HG03175 (cell line): ENCODE data around the gene PIF1.

Experiments used
- ATAC-seq: cut with Tn5 transposase; IDR thresholded peaks from one replicate; pipeline ENCODE4 v1.9.1; 2021; ENCODE audit warnings: mild to moderate bottlenecking, moderate library complexity; ENCODE audit not compliant: unreplicated experiment

Gene PIF1, protein sequence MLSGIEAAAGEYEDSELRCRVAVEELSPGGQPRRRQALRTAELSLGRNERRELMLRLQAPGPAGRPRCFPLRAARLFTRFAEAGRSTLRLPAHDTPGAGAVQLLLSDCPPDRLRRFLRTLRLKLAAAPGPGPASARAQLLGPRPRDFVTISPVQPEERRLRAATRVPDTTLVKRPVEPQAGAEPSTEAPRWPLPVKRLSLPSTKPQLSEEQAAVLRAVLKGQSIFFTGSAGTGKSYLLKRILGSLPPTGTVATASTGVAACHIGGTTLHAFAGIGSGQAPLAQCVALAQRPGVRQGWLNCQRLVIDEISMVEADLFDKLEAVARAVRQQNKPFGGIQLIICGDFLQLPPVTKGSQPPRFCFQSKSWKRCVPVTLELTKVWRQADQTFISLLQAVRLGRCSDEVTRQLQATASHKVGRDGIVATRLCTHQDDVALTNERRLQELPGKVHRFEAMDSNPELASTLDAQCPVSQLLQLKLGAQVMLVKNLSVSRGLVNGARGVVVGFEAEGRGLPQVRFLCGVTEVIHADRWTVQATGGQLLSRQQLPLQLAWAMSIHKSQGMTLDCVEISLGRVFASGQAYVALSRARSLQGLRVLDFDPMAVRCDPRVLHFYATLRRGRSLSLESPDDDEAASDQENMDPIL

DNA sequence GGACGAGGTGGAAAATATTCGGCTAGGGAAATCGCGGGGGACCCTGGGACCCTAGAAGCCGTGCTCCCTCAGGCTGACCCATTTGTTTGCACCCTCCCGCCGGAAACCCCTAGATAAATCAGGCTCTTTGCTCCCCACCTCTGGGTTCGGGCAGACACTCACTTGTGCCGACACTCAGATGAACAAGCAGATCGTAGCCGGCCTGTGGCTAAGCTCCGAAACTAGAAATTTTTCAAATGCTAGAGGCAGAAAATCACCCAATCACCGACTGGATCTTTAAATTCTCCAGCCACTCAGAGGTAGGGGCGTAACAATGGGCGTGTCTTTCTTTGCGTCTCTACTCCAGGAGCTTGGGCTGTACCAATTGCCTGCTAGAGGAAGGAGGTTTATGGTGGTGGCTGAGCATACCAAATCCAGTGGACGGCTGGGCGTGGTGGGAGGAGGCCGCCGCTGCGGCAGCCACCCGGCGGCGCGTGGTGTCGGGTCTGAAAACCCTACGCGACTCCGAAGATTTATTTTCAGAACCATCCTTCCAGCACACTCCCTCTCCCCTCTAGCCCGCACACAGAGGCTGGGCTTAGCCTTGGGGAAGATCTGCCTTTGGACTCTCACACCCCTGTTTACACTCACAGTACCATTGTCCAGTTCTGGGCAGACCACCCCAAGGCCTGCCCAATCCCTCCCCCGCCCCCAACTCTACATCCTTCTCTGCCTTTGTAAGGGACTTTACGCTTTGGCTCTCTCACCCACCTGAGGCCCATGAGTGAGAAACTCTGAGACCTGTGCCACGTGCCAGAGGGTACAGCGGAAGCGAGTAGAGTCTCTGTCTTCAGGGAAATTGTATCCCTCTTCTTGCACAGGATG lies at the start of gene PIF1:
PIF1 (minus strand) TSS at position 217 of the 864 bp plus-strand sequence. CDS start 1,312 bp downstream, outside the sequence.
- ATAC-seq = peak; percentile 85

DNA sequence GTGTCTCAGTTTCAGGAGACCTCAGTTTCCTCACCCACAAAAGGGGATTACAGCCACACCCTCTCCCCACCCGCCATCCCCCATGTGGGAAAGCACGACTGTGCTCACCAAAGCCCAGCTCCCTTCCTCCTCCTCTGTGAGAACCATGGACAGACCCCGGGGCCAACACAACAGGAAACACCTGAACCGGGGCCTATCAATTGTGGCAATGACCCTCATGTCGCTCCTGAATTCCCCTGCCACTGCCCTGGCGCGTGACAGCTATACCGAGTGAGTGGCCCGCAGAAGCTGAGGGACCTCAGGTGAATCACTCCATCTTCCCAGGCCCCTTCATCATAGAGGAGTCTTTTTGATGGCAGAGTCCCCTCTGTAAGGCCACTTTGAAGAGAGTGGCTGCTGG lies 44.9 kb upstream of the PIF1 start:
- no peak for ATAC-seq

DNA sequence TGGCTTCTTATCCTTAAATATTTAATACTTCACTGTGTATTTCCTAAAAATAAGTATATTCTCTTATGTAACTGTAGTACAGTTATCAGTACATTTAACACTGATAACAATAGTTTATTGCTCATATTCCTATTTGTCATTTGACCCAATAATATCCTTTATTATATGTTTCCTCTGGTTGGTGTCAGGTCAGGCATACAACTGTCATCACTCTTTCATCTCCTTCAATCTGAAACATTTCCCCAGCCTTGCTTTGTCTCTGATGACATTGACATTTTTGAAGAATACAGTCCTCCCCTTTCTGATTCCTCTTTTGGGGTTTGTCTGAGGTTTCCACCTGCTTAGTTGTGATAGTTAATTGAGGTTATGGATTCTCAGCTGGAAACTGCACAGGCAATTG lies 44.1 kb upstream of the PIF1 start:
- no peak for ATAC-seq

DNA sequence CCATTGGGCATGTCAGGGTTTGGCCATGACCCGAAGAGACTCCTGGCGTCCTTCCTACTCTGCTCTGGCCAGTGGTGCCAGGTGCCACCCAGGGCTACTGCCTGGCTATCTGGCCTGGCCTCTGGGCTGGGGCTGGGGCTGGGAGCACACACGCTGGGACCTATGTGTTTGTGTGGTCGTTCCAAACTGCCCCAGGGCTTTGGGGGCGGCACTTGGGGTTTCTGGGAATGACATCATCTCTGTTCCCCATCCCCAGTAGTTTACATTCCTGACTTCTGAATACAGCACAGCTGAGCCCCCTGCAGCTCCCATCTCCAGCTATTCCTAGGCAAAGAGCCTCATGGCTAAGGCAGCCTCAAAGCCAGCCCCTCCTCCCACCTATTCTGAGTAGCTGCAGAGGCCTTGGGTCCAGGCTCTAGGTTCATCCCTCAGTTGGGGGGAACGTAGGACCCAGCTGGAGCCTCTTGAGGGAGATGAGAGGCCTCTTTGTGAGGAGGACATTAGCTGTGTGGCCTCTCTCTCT lies 40.6 kb upstream of the PIF1 start:
- no peak for ATAC-seq

DNA sequence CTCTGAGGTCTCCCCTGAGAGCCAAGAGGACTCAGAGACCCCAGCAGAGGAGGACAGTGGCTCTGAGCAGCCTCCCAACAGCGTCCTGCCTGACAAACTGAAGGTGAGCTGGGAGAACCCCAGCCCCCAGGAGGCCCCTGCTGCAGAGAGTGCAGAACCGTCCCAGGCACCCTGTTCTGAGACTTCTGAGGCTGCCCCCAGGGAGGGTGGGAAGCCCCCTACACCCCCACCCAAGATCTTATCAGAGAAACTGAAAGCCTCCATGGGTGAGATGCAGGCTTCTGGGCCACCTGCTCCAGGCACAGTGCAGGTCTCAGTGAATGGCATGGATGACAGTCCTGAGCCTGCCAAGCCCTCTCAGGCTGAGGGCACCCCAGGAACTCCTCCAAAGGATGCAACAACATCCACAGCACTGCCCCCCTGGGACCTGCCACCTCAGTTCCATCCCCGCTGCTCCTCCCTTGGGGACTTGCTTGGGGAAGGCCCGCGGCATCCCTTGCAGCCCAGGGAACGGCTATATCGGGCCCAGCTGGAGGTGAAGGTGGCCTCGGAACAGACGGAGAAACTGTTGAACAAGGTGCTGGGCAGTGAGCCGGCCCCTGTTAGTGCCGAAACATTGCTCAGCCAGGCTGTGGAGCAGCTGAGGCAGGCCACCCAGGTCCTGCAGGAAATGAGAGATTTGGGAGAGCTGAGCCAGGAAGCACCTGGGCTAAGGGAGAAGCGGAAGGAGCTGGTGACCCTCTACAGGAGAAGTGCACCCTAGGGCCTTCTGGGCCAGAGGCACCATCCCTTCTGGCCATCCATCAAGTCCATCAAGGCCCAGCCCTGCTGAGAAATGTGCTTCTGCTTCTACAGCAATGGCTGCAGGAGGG lies 39.9 kb upstream of the PIF1 start:
- ATAC-seq = no peak

DNA sequence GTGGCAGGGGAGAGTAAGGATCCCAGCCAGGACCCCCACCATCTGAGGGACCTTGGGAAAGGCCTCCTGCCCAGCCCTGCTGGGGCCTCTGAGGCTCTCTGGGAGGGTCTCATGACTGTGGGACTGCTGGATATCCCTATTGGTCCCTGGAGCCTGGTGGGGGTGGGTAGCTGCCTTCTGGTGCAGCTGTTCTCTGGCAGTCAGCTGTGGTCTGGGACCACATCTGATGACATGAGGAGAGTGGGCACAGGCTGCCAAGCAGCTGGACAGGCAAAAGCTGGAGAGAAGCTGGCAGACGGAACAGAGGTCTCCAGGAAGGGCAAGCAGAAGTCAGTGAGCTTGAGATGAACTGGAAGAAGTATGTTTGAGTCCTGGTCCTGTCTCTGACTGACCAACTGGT lies 38.6 kb upstream of the PIF1 start:
- ATAC-seq = no peak

DNA sequence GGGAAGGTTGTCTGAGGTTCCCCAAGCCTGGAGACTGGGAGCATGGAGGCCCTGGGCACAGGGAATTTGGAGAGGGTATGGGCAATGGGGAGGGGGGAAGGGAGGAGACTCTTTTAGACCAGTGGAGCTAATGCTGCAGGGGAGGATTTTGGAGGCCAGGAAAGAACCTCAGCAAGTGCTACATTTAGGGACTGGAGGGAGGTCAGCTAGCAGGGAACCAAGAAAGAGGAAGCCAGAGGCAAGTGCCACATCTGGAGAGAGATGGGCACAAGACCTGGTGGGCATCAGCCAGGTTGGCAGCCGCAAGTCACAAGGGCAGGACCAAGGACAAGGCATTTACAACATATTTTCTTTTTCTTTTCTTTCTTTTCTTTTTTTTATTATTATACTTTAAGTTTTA lies 37.0 kb upstream of the PIF1 start:
- ATAC-seq = no peak

DNA sequence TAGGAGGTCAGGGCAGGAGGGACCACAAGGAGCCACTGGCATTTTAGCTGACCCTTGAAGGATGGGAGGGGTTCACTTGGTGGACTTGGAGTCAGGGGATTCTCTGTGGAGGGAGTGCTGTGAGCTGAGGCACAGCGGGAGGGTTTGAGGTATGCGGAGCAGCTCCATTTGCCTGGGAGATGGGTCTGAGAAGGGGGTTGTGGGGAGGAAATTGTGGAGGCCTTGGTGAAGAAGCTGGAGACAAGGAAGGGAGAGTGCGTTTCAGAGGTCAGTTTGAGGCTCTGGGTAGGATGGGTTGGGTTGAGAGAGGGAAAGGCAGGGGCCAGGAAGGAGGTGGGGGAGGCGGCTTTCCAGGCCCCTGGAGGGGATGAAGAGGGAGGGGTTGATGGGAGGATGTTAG lies 36.5 kb upstream of the PIF1 start:
- no peak for ATAC-seq

DNA sequence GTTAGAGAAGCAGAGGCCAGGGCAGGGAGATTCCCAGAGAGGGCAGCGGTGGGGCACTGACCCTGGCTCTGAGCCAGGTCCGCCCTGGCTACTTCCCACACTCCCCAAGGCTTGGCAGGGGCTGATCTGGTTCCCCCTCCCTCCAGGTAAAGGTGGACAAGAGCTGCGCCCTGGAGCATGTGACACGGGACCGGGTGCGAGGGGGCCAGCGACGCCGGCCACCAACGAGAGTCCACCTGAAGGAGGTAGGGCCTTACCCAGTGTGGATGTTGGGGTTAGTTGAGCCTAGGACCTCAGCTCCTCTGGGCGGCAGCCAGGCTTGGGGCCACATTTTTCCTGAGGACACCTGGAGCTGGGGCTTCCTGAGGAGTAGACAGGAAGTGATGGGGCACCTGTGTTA lies 35.9 kb upstream of the PIF1 start:
- ATAC-seq = no peak

DNA sequence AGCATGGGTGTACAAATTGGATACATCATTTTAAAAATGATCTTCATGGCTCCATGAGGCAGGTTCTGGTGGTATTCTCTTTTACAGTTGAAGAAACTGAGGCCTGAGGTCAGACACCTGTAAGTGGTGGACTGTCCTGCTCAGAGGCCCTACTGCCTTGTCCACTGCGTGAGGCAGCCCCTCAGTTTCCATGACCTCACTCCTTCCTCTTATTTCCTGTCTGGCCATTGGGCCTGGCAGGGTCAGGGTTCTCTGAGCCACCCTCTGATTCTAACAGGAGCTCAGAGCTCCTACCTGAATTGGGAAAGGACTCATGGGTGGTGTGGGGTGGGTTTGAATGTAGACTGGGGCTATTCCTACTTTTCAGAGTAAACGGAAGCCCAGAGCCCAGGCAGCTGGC lies 33.8 kb upstream of the PIF1 start:
- ATAC-seq = no peak

DNA sequence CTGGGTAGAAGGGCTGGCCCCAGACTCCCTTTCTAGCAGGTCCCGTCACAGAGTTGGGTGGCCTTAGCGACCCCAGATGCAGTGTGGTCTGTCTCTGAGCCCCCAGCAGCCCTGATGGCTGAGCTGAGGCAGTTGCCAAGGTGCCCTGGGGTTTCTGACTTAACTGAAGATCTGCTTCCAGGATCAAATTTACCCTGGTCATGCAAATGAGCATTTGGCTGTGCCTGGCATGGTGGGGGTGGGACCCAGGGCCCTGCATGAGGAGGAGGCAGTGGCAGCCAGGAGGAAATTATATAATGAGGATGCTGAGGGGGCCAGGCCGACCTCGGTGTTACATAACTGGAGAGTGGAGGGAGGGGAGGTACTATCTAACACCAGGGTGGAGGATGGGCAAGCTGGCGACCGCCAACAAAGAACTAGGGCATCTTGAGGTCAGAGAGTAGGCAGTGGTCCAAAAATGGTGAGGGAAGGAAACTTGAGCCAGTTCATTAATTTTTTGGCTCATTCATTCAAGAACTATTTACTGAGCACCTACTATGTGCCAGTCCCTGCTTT lies 32.7 kb upstream of the PIF1 start:
- ATAC-seq = no peak

DNA sequence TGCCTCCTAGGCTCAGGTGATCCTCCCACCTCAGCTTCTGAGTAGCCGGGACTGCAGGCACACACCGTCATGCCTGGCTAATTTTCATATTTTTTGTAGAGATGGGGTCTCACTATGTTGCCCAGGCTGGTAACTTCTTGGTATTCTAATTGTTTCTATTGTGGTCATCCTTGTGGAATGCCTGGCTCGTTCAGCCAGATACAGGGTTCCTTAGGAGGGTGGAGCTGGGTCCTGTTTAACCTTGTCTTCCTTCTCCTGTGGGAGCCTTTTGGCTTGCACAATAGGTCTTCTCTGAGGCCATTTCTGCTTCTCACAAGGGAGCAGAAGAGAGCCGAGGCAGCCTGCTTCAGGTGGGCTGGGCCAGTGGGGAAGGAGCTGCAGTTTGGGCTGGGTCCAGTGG lies 32.0 kb upstream of the PIF1 start:
- ATAC-seq = no peak

DNA sequence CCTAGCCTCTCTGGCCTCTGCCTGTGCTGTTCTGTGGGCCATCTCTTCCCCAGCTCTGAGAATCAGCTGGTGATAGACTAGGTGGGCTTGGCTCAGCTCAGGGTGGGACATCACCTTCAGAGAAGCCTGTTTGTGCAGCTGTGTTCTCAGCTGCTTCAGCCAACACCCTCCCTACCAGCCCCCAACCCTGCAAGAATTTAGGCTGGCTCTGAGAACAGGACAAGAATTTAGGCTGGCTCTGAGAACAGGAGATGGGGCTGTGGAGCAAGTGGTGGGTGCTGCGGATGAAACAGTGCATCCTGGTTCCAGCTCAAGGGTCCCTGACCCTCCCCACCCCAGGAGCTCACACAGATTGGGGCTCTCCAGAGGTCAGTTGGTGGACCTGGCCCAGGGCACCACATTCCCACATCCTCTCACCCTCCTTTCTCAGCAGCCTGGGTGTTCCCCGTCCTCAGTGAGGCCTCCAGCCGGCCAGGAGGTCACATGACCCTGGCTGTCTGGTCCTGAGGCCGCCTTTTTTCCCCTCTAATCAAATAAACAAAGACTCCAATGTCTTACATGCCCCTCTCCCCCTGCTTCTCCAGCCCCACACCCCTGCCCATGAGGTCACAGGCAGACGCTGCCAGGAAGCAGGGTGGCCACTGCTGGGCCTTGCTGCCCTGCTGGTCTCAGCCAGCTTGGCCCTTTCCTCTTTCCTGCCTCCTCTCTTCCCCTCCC lies 31.1 kb upstream of the PIF1 start:
- no peak for ATAC-seq

DNA sequence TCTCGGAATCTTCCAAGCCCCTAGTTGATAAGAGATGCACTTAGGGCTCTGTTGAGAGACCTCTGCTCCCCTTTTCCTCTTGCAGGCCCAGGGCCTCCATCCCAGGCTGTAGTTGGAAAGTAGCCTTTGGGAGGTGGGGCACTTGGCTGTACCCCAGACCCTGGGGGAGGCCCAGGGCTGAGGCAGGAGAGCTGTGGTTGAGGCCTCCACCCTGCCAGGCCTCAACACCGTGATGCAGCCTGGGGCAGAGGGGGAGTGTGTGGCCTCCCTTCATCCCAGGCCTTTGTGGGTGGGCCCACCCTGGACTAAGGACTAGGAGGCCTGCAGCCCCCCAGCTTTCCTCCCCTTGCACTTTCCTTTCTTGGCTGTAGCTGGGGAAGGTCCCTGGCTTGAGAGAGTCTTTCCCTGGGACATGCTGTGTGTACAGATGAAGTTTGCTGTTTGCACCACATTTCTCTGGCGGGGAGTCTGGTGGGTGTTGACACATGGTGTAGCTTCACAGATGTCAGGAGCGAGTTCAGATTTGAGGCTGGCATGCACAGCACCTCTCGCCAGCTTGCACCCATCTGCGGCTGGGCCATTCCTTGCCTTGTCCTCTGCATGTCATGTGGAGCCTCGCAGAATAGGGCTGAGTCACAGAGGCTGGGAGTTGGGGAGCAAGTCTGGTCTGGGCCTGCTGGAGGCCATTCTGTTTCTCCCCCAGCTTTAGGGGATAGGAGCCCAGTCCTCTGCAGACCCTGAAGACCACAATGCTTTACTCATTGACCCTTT lies 29.9 kb upstream of the PIF1 start:
- ATAC-seq = no peak

DNA sequence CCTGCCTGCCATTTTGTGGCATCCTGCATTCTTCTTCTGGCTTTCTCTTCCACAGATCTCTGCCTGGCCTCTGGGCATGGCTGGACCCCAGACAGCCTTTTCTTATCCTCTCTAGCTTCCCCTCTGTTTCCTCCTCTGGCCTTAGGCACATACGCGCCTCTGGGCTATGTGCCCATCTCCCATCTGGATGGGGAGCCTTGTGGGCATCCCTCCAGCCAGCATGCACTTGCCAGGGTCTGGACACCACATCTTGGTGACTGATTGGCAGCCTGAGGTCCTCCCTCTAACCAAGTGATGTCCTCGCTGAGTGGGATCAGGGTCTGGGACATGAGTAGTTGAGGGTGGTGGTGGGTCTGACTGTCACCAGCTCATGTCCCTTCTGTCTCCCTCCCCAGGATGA lies 29.1 kb upstream of the PIF1 start:
- no peak for ATAC-seq

DNA sequence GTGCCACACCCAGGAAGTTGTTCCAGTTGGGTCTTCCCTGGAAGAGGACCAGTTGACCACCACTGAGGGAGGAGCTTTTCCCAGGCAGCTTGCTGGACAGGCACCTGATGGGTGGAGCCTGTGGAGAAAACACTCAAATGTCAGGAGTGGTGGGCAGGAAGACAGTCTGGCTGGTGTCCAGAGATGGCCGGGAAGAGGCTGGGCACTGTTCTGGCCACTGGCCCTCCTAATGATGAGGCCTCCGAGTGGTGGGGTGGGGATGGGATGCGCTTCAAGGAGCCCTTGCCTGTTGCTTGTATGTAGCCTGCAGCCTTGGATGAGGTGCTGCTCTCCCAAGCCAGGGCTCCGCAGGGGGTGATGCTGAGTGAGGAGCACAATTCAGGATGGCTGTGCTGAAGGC lies 28.6 kb upstream of the PIF1 start:
- no peak for ATAC-seq

DNA sequence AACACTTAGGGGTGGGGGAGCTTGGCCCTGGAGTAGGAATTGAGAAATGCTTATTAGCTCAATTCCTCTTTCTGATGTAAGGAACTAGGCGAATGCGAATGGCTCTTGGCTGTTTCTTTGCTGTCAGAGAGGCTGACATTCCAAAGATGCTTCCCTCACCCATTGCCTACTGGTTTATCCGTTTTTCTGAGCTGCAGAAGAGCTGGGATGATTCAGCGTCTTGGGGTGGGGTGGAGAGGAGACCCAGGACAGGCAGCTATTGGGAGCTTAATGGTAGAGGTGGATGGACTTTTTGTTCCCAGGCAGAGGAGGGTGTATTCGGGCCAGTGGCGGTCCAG lies 26.0 kb upstream of the PIF1 start:
- no peak for ATAC-seq

DNA sequence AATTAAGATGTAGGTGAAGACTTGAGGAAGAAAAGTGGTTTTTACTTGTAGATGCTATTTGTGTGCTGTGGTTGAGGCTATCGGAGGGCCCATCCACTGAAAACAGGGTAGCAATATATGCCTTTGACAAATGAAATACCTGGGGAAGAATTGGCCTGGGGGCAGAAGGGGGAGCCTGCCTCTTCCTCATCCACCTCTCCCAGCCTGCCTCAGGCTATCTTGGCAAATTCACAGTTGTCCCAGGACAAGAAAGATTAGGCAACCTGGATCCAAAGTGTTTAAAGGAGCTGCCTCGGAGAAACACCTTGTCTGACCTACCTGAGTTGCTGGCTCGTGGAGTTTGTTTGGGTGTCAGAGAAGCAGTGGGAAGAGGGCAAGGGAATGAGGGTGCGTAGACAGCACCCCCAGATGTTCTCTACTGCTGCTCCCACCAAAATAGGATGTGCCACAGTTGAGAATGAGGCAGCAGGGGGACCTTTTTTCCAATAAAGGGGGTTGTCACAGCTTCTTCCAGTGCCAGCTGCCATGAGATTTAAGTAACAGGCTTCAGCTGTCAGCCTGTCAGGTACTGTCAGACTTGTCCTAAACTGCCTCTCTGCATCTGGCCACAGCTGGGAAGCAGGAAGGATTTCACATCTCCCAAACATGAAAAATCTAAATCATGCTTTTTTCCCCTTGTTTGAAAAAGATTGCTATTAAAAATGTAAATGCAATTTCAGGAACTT lies 25.5 kb upstream of the PIF1 start:
- ATAC-seq = no peak
